GM21723 (cell line): ENCODE results near the gene ARMC8.
"Not testable (repeated sequence)": the region's sequence is repeated elsewhere in the genome, so short reads cannot be mapped to it uniquely, and the experiment has no call there.

Experiments
- ATAC-seq: cut with Tn5 transposase; IDR thresholded peaks from one replicate; pipeline ENCODE4 v1.9.1; 2021; ENCODE audit warnings: mild to moderate bottlenecking, moderate library complexity; ENCODE audit not compliant: unreplicated experiment

The ARMC8 gene

GRCh38 chr3:138187296-138188012 is at the start of gene ARMC8:
Gene ARMC8 (plus strand): TSS chr3:138187301. CDS start chr3:138187555, 254 bp downstream.
- peak; percentile 62 for ATAC-seq

- ATAC-seq: no peak
Observed at GRCh38 chr3:138137861-138138260, 49.2 kb upstream of the ARMC8 start.

GRCh38 chr3:138139691-138140090 is 47.4 kb upstream of the ARMC8 start:
- no peak for ATAC-seq

GRCh38 chr3:138140940-138141339 is 46.2 kb upstream of the ARMC8 start:
- no peak for ATAC-seq

- ATAC-seq: not testable (repeated sequence)
Observed at GRCh38 chr3:138142181-138142580, 44.9 kb upstream of the ARMC8 start.

GRCh38 chr3:138148503-138148902 is 38.6 kb upstream of the ARMC8 start:
- no peak for ATAC-seq

GRCh38 chr3:138154534-138154933 is 32.6 kb upstream of the ARMC8 start:
- ATAC-seq: no peak

- no peak for ATAC-seq
Observed at GRCh38 chr3:138157743-138158142, 29.4 kb upstream of the ARMC8 start.

GRCh38 chr3:138165061-138165460 is 22.0 kb upstream of the ARMC8 start:
- ATAC-seq: no peak

- no peak for ATAC-seq
Observed at GRCh38 chr3:138172625-138173024, 14.5 kb upstream of the ARMC8 start.

- ATAC-seq: no peak
Observed at GRCh38 chr3:138173769-138174420, 13.2 kb upstream of the ARMC8 start.

- peak; percentile 93 for ATAC-seq
Observed at GRCh38 chr3:138174421-138175131, 12.5 kb upstream of the ARMC8 start, which contains the start of gene DBR1. Gene DBR1 (minus strand): TSS chr3:138174921. CDS start chr3:138174795, 126 bp downstream.

GRCh38 chr3:138180375-138181029 is 6.6 kb upstream of the ARMC8 start:
- ATAC-seq: peak; percentile 85

- no peak for ATAC-seq
Observed at GRCh38 chr3:138184994-138185393, 2.1 kb upstream of the ARMC8 start.

GRCh38 chr3:138186221-138186620 is 880 bp upstream of the ARMC8 start:
- no peak for ATAC-seq

GRCh38 chr3:138186803-138187295 is 252 bp upstream of the ARMC8 start:
- ATAC-seq: peak; percentile 90

GRCh38 chr3:138188013-138188730 is 1.1 kb downstream of the ARMC8 start:
- no peak for ATAC-seq

GRCh38 chr3:138195481-138195880 is 8.4 kb downstream of the ARMC8 start:
- ATAC-seq: no peak

- no peak for ATAC-seq
Observed at GRCh38 chr3:138196023-138196422, 8.9 kb downstream of the ARMC8 start.

GRCh38 chr3:138197058-138197457 is 10.0 kb downstream of the ARMC8 start:
- no peak for ATAC-seq
